GM12875 (cell line): ENCODE results near the gene NOTCH1.
"Not testable (repeated sequence)": the region's sequence is repeated elsewhere in the genome, so short reads cannot be mapped to it uniquely, and the experiment has no call there.

Experiments
- H3K4me3 ChIP-seq: one replicate; pipeline ENCODE4 v1.5.1; 2011; ENCODE audit warnings: low read depth, low read length, control low read depth
- CTCF ChIP-seq: IDR thresholded peaks from 2 replicates; pipeline ENCODE4 v1.5.1; 2011; ENCODE audit warnings: low read depth, mild to moderate bottlenecking, control low read depth, inconsistent platforms, low read length, moderate library complexity, borderline replicate concordance; ENCODE audit not compliant: insufficient read depth

Gene NOTCH1

GRCh38 chr9:136577941-136578625, 32.2 kb upstream of the NOTCH1 start:
- H3K4me3 ChIP-seq: no peak overlapping the region
- no peak for TF ChIP-seq CTCF

DNA sequence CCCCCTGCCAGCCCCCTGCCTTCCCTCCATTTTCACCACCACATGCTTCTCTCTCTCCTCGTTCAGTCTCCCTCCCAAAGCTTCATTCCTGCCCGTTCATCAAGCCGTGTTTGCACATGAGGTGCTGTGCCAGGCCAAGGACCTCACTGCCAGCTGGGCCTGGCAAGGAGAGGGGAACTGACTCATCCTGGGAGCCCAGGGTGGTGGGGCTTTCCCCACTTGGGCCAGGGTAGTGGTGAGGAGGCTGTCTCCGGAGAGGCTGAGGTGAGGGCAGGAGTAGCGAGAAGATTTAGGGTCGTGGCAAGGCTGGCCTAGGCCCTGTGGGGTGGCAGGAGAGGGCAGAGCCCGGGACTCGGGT, 30.4 kb upstream of the NOTCH1 start:
- no peak overlapping the region for H3K4me3 ChIP-seq
- TF ChIP-seq CTCF: no peak

GRCh38 chr9:136575626-136576268, 29.9 kb upstream of the NOTCH1 start:
- no peak for TF ChIP-seq CTCF
- H3K4me3 ChIP-seq: no peak overlapping the region

GRCh38 chr9:136574606-136575005, 28.8 kb upstream of the NOTCH1 start:
- not testable (repeated sequence) for H3K4me3 ChIP-seq

DNA sequence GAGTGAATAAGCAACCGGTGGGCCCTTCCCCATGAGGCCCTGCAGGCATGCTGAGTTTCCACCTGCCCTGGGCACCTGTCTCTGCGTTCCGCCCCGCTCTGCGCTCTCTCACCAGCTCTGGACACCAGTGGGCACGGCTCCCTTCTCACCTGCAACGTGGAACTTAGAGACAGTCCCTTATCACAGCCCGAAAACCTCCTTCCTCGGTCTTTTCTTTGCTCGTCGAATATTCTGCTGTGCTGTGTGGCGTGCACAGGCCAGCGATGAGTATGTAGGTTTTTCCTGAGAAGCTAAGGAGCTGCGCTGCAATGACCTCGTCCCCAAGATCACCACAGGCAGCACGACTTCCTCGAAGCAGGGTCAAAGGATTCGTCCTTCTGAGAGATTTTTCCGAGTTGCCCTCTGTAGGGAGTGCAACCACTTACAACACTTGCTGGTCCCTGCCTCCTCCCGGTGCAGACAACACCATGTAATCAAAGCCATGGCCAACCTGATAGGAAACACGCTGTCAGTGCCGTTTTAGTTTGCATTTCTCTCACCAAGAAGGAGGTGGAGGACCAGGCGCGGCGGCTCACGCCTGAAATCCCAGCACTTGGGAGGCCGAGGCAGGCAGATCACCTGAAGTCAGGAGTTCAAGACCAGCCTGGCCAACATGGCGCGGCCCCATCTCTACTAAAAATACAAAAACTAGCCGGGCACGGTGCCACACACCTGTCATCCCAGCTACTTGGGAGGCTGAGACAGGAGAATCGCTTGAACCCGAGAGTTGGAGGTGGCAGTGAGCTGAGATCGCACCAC, 27.2 kb upstream of the NOTCH1 start:
- no peak overlapping the region for H3K4me3 ChIP-seq
- no peak for TF ChIP-seq CTCF

- no peak for TF ChIP-seq CTCF
- no peak overlapping the region for H3K4me3 ChIP-seq
Measured at GRCh38 chr9:136572003-136572827, 26.4 kb upstream of the NOTCH1 start.

GRCh38 chr9:136571531-136571930, 25.7 kb upstream of the NOTCH1 start:
- no peak for TF ChIP-seq CTCF
- H3K4me3 ChIP-seq: no peak overlapping the region
